UCSD-AML1 (cell line): ENCODE results near the gene EBP.

Experiments
- DNase-seq: peaks from one replicate; lab custom pipeline; 2025; ENCODE audit not compliant: unreplicated experiment; lab: John Stamatoyannopoulos, UW

The EBP gene

DNA sequence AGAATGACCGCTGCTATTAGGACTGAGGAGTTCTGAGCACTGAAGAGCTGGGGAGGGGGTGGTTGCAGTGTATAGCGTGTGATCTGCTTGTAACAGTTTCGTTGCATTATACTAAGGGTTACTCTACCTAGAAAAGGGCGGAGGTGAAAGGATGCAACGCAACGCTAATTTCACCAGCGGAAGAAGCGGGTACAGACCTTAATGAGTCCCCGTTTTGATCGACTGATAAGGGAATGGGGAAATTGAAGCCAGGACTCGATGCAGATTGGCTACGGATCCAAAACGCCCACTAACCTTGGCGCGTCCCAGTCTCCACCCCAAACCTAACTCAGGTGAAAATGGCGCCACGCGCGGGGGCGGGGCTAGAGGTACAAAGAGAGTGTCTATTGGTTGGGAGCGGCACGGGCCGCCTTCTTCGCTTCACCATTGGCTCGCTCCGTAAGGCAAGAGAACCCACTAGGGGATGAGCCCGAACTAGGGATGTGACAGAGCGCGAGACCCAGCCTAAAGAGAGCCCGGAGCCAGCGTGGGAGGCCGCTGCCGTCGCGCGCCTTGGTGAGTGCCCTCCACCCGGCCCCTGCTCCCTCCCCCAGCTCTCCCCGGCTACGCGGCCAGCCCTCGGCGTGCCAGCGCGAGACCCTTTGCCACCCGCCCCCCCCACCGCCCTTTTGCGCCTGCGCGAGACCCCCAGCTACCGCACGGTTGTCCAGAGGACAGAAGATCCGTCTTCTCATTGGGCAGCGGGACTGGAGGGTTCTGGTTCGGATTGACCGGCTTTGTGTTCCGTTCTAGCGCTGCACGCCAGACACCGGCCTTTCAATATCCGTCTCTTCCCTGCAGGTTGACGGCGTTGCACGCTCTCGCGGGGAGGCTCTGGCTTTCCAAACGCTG is at the start of gene EBP:
Gene EBP (plus strand): TSS at position 456 of the 891 bp plus-strand sequence. CDS start 1,964 bp downstream, outside the sequence.
- DNase-seq = peak; percentile 86

DNA sequence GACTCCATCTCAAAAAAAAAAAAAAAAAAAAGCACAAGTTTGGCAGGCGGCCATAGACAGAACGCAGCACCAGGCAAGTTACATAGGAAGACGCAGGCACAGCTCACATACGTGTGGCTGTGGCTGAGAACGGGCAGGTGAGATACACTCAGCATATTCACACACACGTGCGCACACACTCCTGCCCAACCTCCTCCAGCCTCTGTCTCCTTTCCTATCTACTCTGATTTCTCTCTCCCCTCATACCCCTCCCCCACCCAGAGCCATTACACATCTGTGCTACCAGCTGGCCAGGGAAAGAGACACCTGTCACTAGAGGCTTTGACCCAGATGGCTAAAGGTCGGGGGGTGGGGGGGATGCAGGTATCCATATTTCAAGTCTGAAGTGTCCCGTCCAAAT is 49.4 kb upstream of the EBP start:
- no peak for DNase-seq

DNA sequence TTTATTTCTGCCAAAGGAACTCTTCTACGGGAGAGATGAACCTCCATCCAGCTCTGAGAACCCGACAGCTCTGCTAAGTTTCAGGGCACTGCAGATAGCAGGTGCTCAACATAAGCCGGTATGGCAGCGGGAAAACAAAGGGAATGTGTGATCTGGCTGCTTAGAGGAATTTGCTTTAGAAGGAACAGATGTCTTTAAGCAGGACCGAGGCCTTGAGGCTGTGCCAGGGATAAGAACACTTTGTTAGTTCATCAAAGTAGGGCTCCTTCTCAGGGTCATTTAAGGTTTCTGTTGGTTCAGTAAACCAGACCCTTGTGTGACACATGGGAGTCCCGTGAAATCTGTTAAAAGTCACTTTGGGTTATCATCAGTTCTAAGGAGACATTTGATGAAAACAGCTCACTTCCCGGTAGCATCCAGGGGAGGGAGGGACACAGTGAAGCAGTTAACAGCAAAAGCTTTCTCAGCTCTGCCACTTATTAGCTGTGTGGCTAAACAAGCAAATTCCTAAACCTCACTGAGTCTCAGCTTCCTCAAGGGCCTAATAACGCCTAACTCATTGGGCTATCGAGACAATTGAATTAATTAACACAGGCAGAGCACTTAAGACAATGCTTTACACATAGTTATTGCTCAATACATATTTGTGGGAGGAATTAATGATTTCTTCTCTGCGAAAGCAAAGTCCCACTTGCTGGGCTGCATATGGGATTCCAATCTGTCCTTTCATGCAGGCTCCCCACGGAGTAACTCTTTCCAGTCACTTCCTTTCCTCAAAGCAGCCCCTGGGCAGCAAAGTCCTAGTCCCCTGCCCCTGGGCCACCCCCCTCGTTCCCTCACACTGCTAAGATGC is 48.5 kb upstream of the EBP start:
- no peak for DNase-seq

DNA sequence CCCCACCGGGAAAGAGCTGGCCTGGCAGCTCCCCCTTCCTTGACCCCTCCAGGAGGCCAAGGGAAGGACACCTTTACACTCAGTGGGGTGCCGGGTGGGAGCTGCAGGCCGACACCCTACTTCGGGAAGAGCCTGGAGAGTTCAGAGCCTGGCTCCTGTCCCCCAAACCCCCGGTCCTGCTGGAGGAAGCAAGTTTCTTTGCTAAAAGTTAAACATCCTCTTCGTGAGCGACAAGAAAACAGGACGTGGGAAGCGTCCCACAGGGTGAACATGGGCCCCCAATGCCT is 48.0 kb upstream of the EBP start:
- DNase-seq = no peak

DNA sequence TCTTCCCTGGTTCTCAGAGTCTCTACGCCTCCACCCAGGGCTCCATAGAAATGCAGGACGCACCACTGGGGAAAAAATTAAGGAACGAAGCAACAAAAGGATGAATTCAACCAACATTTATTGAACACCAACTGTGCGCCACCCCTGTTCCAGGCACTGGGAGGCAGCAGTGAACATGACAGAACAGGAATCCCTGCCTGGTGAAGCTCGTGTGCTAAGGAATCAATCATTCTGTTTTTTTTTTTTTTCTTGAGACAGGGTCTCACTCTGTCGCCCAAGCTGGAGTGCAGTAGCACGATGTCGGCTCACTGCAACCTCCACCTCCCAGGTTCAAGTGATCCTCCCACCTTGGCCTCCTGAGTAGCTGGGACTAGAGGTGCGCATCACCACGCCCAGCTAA is 47.5 kb upstream of the EBP start:
- peak; percentile 15 for DNase-seq

DNA sequence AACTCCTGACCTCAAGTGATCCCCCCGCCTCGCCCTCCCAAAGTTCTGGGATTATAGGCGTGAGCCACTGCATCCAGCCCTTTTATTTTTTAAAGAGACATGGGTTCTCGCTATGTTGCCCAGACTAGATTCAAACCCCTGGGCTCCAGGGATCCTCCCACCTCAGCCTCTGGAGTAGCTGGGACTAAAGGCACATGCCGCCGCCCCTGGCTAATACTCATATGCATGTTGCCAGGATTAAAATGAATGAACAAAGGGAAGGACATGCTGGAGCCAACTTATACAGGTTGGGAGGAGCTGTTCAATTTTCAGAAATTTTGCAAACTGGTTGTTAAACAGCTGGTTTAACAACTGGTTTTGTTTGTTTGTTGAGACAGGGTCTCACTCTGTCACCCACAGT is 47.0 kb upstream of the EBP start:
- DNase-seq = no peak

DNA sequence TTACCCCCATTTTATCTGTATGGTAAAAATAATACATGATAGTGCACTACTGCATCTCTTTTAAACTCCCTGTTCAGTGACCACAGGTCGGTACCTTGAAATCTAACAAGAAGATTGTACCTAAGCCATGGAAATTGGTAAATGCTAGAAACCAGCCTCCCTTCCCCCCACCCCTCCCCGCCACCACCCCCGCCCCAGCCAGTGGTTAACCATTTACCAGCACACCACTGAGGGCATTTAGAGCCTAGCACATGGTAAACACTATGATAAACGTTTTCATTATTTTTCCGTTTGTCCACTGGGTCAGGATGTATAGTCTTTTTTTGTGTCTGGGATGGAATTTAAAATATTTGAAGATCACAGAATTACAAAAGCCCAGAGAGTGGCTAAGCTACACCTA is 46.3 kb upstream of the EBP start:
- no peak for DNase-seq

DNA sequence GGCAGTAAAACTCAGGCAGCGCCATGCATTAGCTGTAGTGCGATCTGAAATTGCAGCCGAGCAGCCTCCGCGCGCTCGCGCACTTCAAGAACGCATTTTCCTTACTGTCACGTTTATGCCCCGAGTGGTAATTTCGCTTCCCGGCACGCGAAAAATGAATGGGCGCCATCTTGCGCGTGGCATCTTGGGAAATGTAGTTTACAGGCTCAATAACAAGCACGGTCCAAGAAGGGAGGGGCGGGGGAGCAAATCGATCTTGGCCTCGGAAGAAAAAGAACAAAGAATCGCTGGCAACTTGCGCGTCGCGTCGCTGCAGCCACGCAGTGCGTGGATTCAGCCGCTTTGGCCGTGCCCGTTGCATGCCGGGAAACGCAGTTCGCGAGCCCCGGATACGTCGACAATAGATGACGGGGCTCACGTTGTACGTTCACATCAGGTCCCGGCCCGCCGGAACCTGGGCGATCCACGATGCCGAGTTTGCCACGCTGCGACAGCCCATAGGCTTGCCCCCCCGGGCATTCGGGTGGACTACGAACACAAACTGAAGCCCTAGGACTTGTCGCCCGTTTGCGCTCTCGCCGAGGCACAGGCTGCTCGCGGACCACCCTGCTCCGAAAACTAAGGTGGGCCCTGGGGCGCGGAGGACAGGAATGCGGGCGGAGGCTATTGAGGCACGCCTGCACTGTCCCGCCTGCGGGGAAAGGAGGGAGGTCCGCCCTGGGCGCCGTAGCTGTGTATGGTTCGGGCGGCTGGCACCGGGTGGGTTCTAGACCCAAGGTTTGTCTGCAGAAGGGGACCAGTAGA is 45.6 kb upstream of the EBP start, which contains the start of gene FTSJ1:
Gene FTSJ1 (plus strand): TSS at position 426 of the 804 bp plus-strand sequence. CDS start 1,849 bp downstream, outside the sequence.
- peak; percentile 89 for DNase-seq

DNA sequence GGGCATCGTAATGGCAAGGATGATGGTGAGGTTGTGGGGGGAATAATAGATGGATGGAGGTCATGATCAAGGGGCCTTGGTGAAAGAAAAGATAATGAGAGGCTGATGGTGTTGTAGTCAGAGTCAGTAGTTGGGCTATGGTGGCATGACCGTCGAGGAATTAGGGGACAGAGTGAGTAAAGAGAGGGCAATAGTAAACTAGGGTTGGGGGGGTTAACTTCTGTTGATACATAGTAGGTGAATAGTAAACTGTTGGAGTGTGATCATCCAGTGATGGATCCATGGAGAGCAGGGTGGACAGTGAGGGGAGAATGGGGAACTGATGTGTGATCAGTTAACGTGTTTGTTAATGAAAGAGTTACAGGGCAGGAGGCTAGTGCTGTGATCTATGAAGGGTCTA is 44.7 kb upstream of the EBP start:
- no peak for DNase-seq

DNA sequence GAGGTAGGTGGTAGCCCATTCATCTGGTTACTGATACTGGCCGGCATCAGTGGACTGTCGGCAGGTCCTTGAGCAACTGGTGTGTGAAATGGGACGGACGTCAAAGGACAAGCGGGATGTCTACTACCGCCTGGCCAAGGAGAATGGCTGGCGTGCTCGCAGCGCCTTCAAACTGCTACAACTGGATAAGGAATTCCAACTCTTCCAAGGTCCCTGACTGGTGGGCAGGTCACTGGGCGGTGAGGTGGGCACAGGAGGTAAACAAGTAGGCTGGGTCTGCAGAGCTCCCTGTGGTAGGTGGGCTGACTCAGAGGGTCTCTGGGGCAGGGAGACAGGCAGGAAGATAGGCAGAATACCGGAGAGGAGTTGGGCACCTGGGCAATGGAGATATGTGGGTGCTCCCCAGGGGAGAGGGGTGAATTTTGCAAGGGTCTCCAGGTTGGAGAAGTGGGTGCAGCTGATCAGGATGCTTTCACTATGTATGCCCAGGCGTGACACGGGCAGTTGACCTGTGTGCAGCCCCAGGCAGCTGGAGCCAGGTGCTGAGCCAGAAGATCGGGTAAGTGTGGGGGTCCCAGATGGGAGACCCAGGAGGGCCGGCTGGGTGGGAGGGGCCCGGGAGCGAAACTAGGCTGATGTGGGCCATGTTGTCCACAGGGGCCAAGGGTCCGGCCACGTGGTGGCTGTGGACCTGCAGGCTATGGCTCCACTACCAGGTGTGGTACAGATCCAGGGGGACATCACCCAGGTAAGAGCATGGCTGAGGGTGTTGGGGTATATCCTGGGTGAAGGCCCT is 43.5 kb upstream of the EBP start:
- no peak for DNase-seq

DNA sequence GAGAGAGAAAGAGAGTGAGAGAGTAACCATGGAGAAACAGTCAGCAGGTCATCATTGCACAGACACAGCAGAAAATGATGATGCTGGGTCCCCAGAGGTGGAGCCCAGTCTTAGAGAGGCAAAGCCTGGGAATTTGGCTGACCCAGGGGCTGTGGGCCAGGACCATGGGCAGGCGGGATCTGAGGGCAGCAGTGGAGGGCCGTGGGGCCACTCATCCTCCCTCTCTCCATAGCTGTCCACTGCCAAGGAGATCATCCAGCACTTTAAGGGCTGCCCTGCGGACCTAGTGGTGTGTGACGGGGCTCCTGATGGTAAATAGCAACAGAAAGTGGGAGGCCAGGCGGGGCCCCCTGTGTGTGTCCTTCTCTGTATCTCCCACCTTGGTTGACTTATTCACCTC is 42.8 kb upstream of the EBP start:
- no peak for DNase-seq

DNA sequence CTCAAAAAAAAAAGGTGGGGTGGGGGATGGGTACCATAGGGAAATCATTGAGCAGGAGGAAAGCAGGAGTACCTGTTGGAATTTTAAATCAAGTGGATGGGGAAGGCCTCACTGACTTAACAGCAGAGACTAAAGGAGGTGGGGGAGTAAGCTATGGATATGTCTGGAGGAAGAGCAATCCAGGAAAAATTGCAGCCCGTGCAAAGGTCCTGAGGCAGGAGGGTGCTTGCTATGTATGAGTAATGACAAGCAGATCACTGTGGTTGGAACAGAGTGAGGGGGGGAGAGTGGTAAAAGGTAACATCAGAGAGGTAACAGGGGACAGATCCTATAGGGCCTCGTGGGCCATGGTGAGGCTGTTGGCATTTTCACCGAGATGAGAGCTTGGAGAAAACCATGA is 41.5 kb upstream of the EBP start:
- no peak for DNase-seq

DNA sequence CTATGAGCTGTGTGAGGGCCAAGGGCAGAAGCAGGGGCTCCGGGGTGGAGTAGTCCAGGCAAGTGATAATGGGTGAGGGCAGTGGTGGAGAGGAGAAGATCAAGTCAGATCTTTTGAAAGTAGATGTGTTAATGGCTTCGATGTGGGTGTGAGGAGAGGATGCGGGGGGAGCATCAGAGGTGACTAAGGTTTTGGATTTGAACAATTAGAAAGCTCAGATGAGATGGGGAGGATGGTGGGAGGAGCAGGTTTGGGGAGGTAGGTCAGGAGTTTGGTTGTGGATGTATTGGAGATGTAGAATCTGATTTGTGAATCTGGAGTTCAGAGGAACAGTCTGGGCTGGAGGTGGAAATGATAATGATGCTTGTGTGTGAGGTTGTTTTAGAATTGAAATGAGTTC is 41.0 kb upstream of the EBP start:
- no peak for DNase-seq

DNA sequence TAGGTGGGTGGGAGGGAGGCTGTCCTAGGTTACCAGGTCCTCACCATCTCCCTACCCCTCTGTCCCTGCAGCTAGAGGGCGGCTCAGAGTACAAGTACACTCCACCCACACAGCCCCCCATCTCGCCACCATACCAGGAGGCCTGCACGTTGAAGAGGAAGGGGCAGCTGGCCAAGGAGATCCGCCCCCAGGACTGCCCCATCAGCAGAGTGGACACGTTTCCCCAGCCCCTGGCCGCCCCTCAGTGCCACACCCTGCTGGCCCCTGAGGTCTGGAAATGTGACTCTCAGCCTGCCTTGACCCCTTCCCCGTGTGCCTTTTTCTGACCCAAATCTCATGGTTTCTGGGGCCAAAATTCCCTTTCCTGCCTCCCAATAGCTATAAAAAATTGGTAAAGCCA is 39.1 kb upstream of the EBP start:
- DNase-seq = no peak

DNA sequence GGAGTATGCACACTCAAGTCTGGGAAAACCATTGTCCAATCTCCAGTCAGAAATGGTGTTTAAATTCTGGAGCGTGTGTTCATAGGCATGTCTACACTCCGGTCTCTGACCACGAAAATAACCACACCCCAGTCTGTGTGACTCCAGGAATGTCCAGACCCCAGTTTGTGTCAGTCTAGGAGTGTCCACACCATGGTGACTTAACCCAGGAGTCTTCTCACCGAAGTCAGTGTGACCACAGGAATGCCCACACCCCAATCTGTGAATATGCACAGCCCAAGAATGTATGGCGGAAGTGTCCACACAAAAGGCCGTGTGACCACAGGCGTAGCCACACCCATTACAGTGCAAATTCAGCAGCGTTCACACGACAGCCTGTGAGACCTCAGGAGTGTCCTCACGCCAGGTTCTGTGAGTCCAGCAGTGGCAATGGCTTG is 34.2 kb upstream of the EBP start:
- no peak for DNase-seq

DNA sequence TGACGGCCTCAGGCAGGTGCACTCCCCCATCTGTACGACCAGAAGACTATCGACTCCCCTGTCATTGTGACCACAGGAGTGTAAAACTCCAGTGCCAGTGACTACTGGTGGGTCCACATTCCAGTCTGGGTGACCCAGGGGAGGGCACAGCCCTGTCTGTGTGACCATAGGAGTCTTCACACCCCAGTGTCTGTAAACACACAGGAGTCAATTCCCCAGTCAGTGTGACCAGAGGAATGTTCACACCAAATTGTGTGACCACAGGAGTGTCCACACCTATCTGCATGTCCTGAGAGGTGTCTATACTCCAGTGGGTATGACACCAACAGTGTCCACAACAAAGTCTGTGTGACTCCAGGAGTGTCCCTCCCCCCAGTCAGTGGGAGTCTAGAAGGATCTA is 33.6 kb upstream of the EBP start:
- DNase-seq = no peak

DNA sequence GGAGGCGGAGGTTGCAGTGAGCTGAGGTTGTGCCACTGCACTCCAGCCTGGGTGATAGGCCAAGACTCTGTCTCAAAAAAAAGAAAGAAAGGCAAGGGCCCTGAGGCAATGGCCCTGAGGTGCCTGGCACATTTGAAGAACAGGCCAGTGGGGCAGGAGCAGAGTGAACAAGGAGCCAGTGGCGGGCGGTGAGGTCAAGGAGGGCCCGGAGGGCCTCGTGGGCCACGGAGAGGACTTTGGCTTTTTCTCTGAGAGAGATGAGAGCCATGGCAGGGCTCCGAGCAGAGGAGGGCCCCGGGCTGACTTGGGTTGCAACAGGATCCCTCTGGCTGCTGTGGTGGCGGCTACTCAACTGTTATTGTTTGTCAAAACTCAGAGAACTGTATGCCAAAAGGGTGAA is 32.3 kb upstream of the EBP start:
- DNase-seq = no peak

DNA sequence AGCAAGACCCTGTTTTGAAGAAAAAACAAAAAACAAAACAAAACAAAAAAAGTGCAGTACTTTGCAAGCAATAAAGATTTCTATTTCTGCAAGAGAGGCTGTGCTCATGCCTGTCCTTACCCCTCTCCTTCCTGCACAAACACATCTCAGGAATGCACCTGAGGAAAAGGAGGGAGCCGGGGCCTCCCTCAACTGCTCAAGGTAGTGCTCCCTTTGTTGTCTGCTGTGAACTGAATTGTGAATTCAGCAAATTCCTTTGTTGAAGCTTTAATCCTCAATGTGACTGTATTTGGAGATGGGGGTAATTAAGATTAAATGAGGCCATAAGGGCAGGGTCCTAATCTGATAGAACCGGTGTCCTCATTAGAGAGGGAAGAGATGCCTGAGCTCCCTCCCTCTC is 31.7 kb upstream of the EBP start:
- no peak for DNase-seq

DNA sequence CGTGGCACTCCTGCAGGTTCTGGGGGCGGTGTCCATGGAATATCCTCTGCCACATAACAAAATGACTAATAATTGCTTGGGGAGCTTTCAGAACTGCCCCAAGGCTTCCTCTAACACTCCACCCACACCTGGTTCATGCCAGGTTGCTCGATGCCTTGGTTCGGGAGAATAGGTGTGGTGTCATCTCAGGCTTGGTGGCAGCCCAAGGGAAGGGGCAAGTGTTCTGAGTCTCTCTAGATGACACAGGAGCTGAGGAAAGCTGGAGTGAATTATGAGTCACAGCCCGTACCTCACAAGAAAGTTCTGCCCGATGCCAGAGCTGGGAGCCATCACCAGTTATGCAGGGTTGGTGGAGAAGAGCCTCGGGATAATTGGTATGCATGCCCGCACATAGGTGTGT is 30.9 kb upstream of the EBP start:
- DNase-seq = no peak

DNA sequence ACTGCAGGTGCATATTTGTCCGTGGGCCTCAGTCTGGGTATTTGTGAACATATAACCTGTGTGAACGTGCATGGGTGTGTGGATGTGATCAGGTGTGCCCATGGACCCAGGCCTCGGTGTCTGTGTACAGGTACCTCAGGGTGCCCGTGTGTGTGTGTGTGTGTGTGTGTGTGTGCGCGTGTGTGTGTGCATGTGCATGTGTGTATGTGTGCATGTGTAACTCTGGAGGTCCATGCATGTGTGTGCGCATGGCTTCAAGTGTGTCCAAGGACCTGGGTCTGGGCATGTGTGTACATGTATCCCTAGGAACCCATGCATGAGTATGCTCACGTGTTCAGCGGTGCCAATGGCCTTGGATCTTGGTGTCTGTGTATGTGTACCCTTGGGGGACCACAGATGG is 29.8 kb upstream of the EBP start:
- no peak for DNase-seq
